Osteocyte (in vitro differentiated cells): Measurements from ENCODE around the gene MIEF1. TPM values are rescaled to one million over a fixed set of nuclear protein-coding genes. Genes with fewer than 3 reads are reported as not detected.

Experiments
- DNase-seq: peaks from one replicate; pipeline ENCODE4 v3.0.0; 2021; ENCODE audit warnings: mixed read lengths; ENCODE audit not compliant: unreplicated experiment; ENCODE audit errors: extremely low spot score
- H3K27ac Mint-ChIP-seq: one replicate; pipeline ENCODE4 v1.8.0; 2021; ENCODE audit warnings: mild to moderate bottlenecking, mixed read lengths; ENCODE audit not compliant: unreplicated experiment
- H3K27me3 Mint-ChIP-seq: one replicate; pipeline ENCODE4 v1.8.0; 2021; ENCODE audit warnings: mixed read lengths; ENCODE audit not compliant: unreplicated experiment
- H3K36me3 Mint-ChIP-seq: one replicate; pipeline ENCODE4 v1.8.0; 2021; ENCODE audit warnings: mixed read lengths; ENCODE audit not compliant: unreplicated experiment
- H3K4me1 Mint-ChIP-seq: one replicate; pipeline ENCODE4 v1.8.0; 2021; ENCODE audit warnings: mixed read lengths; ENCODE audit not compliant: unreplicated experiment
- H3K4me3 Mint-ChIP-seq: one replicate; pipeline ENCODE4 v1.8.0; 2021; ENCODE audit warnings: mild to moderate bottlenecking, moderate library complexity, mixed read lengths; ENCODE audit not compliant: unreplicated experiment
- H3K9me3 Mint-ChIP-seq: one replicate; pipeline ENCODE4 v1.8.0; 2021; ENCODE audit warnings: mixed read lengths; ENCODE audit not compliant: unreplicated experiment
- total RNA-seq: library from RNA; stranded (reverse); gene quantifications from 2 replicates; pipeline ENCODE4 v1.2.1, GENCODE V29; 2021
- TF ChIP-seq, protein P1 (sequence below): fragments of 200-600 bp; sonication (generic); IDR thresholded peaks from 2 replicates; pipeline ENCODE4 v1.5.0; 2021; ENCODE audit warnings: antibody characterized with exemption, mild to moderate bottlenecking, moderate library complexity

MIEF1 gene
- total RNA-seq, 1 donor from 2014 or later, result 25.8 TPM

DNA sequence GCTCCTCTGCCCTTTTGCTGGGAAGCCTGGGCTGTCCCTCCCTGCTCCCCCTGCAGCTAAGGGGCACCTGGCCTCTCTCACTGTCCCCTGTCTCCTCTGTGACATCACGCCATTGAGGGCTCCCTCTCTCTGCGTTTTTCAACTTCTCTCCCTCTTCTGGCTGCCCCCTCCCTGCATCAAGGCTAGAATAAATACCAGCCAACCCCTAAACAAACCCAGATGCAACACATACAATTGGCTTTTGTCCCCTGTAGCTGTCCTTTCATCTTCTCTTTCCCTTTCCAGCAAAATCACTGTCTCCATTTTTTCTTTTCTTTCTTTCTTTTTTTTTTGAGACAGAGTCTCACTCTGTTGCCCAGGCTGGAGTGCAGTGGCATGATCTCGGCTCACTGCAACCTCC is 3.3 kb upstream of the MIEF1 start:
- no peaks in the 10 kb centered on the region for H3K36me3 Mint-ChIP-seq
- H3K4me3 Mint-ChIP-seq, result no peak overlapping the region
- no peak overlapping the region for H3K27ac Mint-ChIP-seq
- no peaks in the 10 kb centered on the region for H3K27me3 Mint-ChIP-seq
- no peaks in the 10 kb centered on the region for H3K9me3 Mint-ChIP-seq
- H3K4me1 Mint-ChIP-seq, result peaks cover 22% of the 10 kb centered on the region
- no peak for DNase-seq
- TF ChIP-seq, protein P1, sequence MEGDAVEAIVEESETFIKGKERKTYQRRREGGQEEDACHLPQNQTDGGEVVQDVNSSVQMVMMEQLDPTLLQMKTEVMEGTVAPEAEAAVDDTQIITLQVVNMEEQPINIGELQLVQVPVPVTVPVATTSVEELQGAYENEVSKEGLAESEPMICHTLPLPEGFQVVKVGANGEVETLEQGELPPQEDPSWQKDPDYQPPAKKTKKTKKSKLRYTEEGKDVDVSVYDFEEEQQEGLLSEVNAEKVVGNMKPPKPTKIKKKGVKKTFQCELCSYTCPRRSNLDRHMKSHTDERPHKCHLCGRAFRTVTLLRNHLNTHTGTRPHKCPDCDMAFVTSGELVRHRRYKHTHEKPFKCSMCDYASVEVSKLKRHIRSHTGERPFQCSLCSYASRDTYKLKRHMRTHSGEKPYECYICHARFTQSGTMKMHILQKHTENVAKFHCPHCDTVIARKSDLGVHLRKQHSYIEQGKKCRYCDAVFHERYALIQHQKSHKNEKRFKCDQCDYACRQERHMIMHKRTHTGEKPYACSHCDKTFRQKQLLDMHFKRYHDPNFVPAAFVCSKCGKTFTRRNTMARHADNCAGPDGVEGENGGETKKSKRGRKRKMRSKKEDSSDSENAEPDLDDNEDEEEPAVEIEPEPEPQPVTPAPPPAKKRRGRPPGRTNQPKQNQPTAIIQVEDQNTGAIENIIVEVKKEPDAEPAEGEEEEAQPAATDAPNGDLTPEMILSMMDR, result no peak

DNA sequence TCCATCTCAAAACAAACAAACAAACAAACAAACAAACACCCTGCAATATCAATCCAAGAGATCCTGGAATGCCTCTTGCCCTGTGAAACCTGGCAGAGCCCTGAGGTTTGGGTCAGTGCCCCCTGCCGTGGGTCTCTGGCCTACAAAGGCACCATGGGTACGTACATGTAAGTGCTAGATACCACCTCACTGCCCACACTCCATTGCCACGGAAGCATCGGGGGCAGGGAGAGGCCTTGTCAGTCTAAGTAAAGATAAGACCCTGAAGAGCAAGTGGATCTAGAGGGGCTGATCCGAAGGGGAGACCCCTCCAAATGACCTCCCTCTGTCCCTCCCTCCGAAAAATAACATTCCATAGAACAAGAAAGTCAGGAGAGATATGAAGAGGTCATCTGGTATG is 2.0 kb upstream of the MIEF1 start:
- Mint-ChIP-seq H3K36me3 (peaks cover 6% of the 10 kb centered on the region), H3K4me3 (no peak overlapping the region), H3K4me1 (peaks cover 21% of the 10 kb centered on the region), H3K27ac (no peak overlapping the region), H3K27me3 (no peaks in the 10 kb centered on the region), H3K9me3 (no peaks in the 10 kb centered on the region)
- DNase-seq, result no peak
- TF ChIP-seq, protein P1, result no peak

DNA sequence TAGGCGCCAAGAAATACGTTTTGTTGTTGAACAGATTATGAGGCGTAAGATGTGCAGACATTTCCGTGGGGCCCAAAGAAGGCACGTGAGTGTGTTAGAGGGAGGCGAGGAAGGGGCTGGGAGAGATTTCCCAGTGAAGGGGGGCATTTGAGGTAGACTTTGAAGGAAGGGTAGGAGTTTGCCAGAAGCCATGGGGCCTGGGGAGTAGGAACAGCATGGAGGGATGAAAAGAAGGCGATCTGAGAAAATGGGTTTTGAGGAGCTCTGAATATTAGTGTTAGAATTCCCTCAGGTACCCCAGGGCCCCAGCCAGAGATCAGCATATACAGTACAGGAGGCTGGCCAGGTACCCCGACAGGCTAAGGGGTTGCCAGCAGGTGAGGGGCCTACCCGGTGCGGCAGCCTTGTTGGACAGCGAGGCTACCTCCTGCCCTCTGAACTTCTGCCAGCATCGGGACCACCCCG is 414 bp upstream of the MIEF1 start:
- Mint-ChIP-seq H3K36me3 (peaks cover 20% of the 10 kb centered on the region), H3K4me3 (peak overlapping the region; percentile 99), H3K4me1 (peaks cover 19% of the 10 kb centered on the region), H3K27me3 (no peaks in the 10 kb centered on the region), H3K9me3 (no peaks in the 10 kb centered on the region), H3K27ac (peak overlapping the region; percentile 86)
- TF ChIP-seq, protein P1, result no peak
- no peak for DNase-seq

DNA sequence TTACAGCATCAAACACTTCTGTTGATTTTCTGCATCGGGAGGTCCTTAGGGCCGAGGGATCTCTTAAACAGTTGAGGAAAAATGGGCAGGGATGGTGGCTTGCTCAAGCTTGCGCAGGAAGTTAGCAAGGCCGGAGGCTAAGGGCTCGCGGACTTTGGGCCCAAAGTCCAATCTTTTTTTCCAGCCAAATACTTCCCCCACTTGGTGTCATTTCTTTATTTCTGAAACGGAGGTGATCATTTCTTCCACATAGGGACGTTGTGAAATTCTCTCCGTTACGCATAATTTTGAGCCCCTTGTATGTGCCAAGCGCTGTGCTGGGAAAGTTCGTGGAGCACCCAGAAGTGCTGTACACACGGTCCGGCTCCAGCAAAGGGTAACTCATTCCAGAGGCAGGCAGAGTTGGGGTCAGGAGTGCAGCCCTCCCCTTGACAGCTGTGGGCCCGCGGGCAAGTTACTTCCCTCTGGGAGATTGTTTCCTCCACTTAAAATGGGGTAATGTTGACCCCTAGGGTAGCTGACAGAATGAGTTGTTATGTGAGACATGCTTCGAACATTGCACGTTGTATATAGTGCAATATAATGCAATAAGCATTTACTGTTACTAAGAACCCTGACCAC is 809 bp downstream of the MIEF1 start:
- H3K9me3 Mint-ChIP-seq, result no peaks in the 10 kb centered on the region
- peaks cover 19% of the 10 kb centered on the region for H3K4me1 Mint-ChIP-seq
- H3K36me3 Mint-ChIP-seq, result peaks cover 22% of the 10 kb centered on the region
- TF ChIP-seq, protein P1, result no peak
- H3K27me3 Mint-ChIP-seq, result no peaks in the 10 kb centered on the region
- DNase-seq, result no peak
- peak overlapping the region; percentile 99 for H3K4me3 Mint-ChIP-seq
- H3K27ac Mint-ChIP-seq, result peak overlapping the region; percentile 56

DNA sequence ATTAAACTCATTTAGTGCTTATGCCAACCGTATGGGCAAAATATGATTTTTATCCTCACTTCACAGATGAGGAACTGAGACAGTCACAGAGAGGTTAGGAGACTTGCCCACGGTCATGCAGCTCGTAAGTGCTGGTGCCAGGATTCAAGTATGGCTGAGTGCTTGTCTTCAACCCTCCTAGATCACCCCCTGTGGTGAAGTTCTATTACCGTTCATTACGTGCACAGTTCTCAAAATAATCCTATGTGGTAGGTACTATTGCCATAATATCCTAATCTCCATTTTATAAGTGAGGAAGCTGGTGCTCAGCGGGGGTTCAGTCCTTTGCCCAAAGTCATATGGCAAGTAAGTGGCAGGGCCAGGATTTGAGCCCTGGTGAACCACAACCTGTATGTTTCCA is 1.5 kb downstream of the MIEF1 start:
- Mint-ChIP-seq H3K27me3 (no peaks in the 10 kb centered on the region), H3K4me1 (peaks cover 19% of the 10 kb centered on the region), H3K9me3 (no peaks in the 10 kb centered on the region), H3K27ac (peak overlapping the region; percentile 41), H3K36me3 (peaks cover 24% of the 10 kb centered on the region), H3K4me3 (peak overlapping the region; percentile 99)
- TF ChIP-seq, protein P1, result no peak
- no peak for DNase-seq
